Hepatocyte (in vitro differentiated cells): Measurements from ENCODE around the gene CLDN5. TPM values are rescaled to one million over a fixed set of nuclear protein-coding genes. Genes with fewer than 3 reads are reported as not detected.

Source experiments
- DNase-seq: peaks from one replicate; pipeline ENCODE4 v3.0.0-alpha.2; 2016; ENCODE audit warnings: low spot score
- H2AFZ ChIP-seq: fragments of 200-600 bp; sonication (generic); 2 replicates; pipeline ENCODE4 v1.6.0; 2016; ENCODE audit warnings: antibody characterized with exemption, mild to moderate bottlenecking
- H3K27ac ChIP-seq: fragments of 200-600 bp; sonication (generic); 2 replicates; pipeline ENCODE4 v1.5.1; 2016; ENCODE audit warnings: mild to moderate bottlenecking
- H3K27me3 ChIP-seq: fragments of 200-600 bp; sonication (generic); 2 replicates; pipeline ENCODE4 v1.6.1; 2016
- H3K36me3 ChIP-seq: fragments of 200-600 bp; sonication (generic); replicated peaks from 2 replicates; pipeline ENCODE4 v1.5.1; 2016; ENCODE audit warnings: low read depth; ENCODE audit not compliant: insufficient read depth
- H3K4me1 ChIP-seq: fragments of 200-600 bp; sonication (generic); 2 replicates; pipeline ENCODE4 v1.5.1; 2016; ENCODE audit warnings: mild to moderate bottlenecking, moderate library complexity; ENCODE audit not compliant: insufficient read depth
- H3K4me2 ChIP-seq: fragments of 200-600 bp; sonication (generic); 2 replicates; pipeline ENCODE4 v1.6.0; 2016
- H3K4me3 ChIP-seq: fragments of 200-600 bp; sonication (generic); 2 replicates; pipeline ENCODE4 v1.5.1; 2016; ENCODE audit warnings: mild to moderate bottlenecking
- H3K79me2 ChIP-seq: fragments of 200-600 bp; sonication (generic); 2 replicates; pipeline ENCODE4 v1.6.0; 2017; ENCODE audit warnings: mild to moderate bottlenecking
- H3K9me2 ChIP-seq: fragments of 200-600 bp; sonication (generic); replicated peaks from 2 replicates; pipeline ENCODE4 v1.6.0; 2017; ENCODE audit warnings: mild to moderate bottlenecking; ENCODE audit not compliant: insufficient read depth
- H3K9me3 ChIP-seq: fragments of 200-600 bp; sonication (generic); 2 replicates; pipeline ENCODE4 v1.5.1; 2016; ENCODE audit warnings: low read depth, mild to moderate bottlenecking
- H4K20me1 ChIP-seq: fragments of 200-600 bp; sonication (generic); 2 replicates; pipeline ENCODE4 v1.6.0; 2016; ENCODE audit warnings: mild to moderate bottlenecking; ENCODE audit not compliant: insufficient read depth, poor library complexity, severe bottlenecking
- EZH2 ChIP-seq: fragments of 200-600 bp; sonication (generic); IDR thresholded peaks from 2 replicates; pipeline ENCODE4 v1.6.1; 2016; ENCODE audit warnings: antibody characterized with exemption, mild to moderate bottlenecking, borderline replicate concordance
- EZH2phosphoT487 ChIP-seq: fragments of 200-600 bp; sonication (generic); IDR thresholded peaks from one replicate; pipeline ENCODE4 v1.6.1; 2018; ENCODE audit warnings: antibody characterized with exemption, mild to moderate bottlenecking, low read depth, moderate library complexity; ENCODE audit not compliant: unreplicated experiment, severe bottlenecking
- WGBS: methylation state at CpG from one replicate; pipeline ENCODE4 v1.1.6; 2016; ENCODE audit warnings: low lambda C conversion rate; ENCODE audit errors: missing lambda C conversion rate; 5-methylcytosine and 5-hydroxymethylcytosine counted together
- polyA plus RNA-seq: library from polyadenylated mRNA; unstranded; fragments of >200 nt; fragmentation: Nextera tagmentation; extraction: Ambion mirVana; gene quantifications from 2 replicates; pipeline ENCODE4 v1.2.1, GENCODE V29; 2016
- total RNA-seq: library from RNA; depleted of rRNA; stranded (reverse); fragments of >200 nt; gene quantifications from 2 replicates; pipeline ENCODE4 v1.2.3, GENCODE V29; 2014
- TF ChIP-seq, protein P1 (sequence below): fragments of 200-600 bp; sonication (generic); IDR thresholded peaks from 2 replicates; pipeline ENCODE4 v1.5.1; 2016; ENCODE audit warnings: antibody characterized with exemption, mild to moderate bottlenecking; ENCODE audit not compliant: poor library complexity

Gene CLDN5
- total and polyA plus RNA-seq, 2 experiments from 2014 or later: 4.9 to 9.9 TPM

DNA sequence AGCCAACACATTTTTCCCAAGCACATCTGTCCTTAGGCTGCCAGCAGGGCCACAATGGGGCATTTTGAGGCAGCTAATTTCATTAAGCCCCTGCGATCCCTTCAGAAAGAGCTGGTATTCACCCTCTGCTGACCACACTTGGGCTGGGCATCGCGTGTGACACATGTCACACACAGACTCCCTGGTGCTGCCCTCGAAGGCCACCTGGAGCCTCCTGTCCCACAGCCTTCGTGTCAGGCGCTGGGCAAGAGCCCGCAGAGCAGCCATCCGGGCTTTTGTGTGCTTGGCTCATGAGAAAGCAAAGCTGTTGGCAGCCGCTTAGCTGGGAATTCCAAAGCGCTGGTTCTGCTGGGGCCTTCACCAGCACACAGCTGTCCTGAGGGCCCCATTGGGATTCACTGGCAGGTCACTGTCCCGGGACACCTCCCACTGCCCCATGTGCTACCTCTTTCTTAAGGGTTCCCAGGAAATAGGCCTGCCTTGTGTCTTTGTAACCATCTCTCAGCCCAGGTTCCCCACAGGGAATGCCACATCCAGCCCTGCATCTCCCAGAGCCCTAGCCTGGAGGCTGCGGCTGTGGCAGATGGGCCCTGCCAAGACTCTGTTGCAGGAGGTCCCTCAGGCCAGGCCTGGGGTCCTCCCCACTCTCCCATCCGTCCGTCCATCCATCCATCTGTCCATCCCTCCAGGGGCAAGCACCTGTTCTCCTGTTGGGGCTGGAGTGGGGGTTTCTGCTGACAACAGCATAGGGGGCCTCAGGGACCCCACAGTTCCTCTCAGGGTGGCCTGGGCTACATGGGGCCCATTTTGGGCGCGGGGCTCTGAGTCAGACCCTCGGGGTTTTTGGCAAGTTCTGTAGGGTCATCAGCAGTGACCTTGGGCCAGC is 4.9 kb downstream of the CLDN5 start:
- no peak for DNase-seq
- TF ChIP-seq, protein P1, sequence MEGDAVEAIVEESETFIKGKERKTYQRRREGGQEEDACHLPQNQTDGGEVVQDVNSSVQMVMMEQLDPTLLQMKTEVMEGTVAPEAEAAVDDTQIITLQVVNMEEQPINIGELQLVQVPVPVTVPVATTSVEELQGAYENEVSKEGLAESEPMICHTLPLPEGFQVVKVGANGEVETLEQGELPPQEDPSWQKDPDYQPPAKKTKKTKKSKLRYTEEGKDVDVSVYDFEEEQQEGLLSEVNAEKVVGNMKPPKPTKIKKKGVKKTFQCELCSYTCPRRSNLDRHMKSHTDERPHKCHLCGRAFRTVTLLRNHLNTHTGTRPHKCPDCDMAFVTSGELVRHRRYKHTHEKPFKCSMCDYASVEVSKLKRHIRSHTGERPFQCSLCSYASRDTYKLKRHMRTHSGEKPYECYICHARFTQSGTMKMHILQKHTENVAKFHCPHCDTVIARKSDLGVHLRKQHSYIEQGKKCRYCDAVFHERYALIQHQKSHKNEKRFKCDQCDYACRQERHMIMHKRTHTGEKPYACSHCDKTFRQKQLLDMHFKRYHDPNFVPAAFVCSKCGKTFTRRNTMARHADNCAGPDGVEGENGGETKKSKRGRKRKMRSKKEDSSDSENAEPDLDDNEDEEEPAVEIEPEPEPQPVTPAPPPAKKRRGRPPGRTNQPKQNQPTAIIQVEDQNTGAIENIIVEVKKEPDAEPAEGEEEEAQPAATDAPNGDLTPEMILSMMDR: no peak
- no peak for TF ChIP-seq EZH2
- no peak for TF ChIP-seq EZH2phosphoT487
- Histone ChIP-seq H3K27ac (no peak overlapping the region), H3K4me1 (peaks cover 12% of the 10 kb centered on the region), H2AFZ (no peak overlapping the region), H3K27me3 (peaks cover 27% of the 10 kb centered on the region), H3K79me2 (no peaks in the 10 kb centered on the region), H3K4me3 (no peak overlapping the region), H3K9me3 (no peaks in the 10 kb centered on the region), H3K4me2 (no peak overlapping the region), H4K20me1 (no peaks in the 10 kb centered on the region), H3K9me2 (no peaks in the 10 kb centered on the region), H3K36me3 (no peaks in the 10 kb centered on the region)
- WGBS: 97% methylated on average over 17 of the region's 17 CpGs

DNA sequence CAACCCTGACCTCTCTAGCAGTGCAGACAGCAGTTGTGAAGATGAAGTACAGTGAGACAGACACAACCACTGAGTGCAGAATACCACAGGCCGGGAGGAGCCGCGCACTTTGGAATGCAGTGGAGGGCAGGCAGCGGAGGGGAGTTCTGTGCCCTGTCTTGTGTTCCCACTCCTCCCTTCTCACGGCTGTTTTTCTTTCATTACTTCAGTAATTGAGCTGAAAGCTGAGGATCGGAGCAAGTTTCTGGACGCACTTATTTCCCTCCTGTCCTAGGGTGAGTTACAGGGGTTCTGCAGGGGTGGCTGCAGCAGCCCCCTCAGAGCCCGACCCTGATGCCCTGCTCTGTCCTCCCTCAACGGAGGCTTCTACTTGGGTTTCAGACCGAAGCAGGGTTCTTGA is 5.6 kb downstream of the CLDN5 start:
- Histone ChIP-seq H3K36me3 (no peaks in the 10 kb centered on the region), H3K27ac (no peak overlapping the region), H2AFZ (no peak overlapping the region), H3K27me3 (peaks cover 21% of the 10 kb centered on the region), H3K4me1 (peaks cover 6% of the 10 kb centered on the region), H3K4me2 (no peak overlapping the region), H3K79me2 (no peaks in the 10 kb centered on the region), H3K9me2 (no peaks in the 10 kb centered on the region), H4K20me1 (no peaks in the 10 kb centered on the region), H3K9me3 (no peaks in the 10 kb centered on the region), H3K4me3 (no peak overlapping the region)
- no peak for DNase-seq
- WGBS: 91% methylated on average over 10 of the region's 10 CpGs
- TF ChIP-seq, protein P1: no peak
- TF ChIP-seq EZH2phosphoT487 (no peak), EZH2 (no peak)

DNA sequence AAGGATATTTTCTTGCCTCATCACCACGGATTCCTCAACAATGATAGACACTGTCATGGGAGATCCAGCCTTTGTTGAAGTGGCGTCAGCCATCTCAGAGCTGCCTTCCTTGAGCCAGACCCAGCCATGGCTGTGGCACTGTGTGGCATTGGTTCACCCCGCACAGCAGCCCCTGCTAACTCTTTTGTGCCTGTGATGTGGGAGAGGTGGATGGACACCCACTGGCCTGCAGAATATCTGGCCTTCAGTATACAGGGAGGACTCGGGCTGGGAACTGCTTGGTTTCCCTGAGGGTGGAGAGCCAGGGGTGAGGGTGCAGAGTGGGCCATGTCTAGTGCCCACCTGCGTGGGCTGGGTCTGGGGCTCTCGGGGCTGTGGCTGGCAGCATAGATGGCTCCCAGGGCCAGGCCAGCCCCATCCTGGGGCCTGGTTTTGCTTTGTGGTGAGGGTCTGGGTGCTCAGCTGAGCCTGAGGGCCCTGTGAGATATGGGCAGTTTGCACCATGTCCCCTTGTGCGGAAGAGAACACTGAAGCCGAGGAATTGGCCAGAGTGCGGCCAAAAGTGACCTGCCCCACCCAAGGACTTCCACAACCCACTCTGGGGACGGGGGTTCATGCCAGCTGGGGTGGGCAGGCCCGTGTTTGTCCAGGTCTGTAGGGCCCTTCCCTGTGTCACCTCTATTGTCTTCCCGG is 6.1 kb downstream of the CLDN5 start:
- H3K4me1 ChIP-seq: peaks cover under 1% of the 10 kb centered on the region
- no peaks in the 10 kb centered on the region for H3K9me3 ChIP-seq
- TF ChIP-seq, protein P1: no peak
- TF ChIP-seq EZH2phosphoT487: no peak
- no peak for TF ChIP-seq EZH2
- 95% methylated on average over 11 of the region's 12 CpGs for WGBS
- H3K4me3 ChIP-seq: no peak overlapping the region
- no peak overlapping the region for H3K4me2 ChIP-seq
- no peaks in the 10 kb centered on the region for H4K20me1 ChIP-seq
- H3K79me2 ChIP-seq: no peaks in the 10 kb centered on the region
- no peak overlapping the region for H2AFZ ChIP-seq
- DNase-seq: no peak
- H3K27me3 ChIP-seq: peaks cover 15% of the 10 kb centered on the region
- H3K9me2 ChIP-seq: no peaks in the 10 kb centered on the region
- H3K36me3 ChIP-seq: no peaks in the 10 kb centered on the region
- no peak overlapping the region for H3K27ac ChIP-seq
